HG02798 (cell line): ENCODE data around the gene POLR1E.
"Not testable (repeated sequence)": the region's sequence is repeated elsewhere in the genome, so short reads cannot be mapped to it uniquely, and the experiment has no call there.

ENCODE experiments used
- ATAC-seq: cut with Tn5 transposase; IDR thresholded peaks from one replicate; pipeline ENCODE4 v1.9.1; 2021; ENCODE audit warnings: mild to moderate bottlenecking; ENCODE audit not compliant: unreplicated experiment, poor library complexity

POLR1E gene

GRCh38 chr9:37464426-37465248, 21.1 kb upstream of the POLR1E start:
- peak; percentile 39 for ATAC-seq

DNA sequence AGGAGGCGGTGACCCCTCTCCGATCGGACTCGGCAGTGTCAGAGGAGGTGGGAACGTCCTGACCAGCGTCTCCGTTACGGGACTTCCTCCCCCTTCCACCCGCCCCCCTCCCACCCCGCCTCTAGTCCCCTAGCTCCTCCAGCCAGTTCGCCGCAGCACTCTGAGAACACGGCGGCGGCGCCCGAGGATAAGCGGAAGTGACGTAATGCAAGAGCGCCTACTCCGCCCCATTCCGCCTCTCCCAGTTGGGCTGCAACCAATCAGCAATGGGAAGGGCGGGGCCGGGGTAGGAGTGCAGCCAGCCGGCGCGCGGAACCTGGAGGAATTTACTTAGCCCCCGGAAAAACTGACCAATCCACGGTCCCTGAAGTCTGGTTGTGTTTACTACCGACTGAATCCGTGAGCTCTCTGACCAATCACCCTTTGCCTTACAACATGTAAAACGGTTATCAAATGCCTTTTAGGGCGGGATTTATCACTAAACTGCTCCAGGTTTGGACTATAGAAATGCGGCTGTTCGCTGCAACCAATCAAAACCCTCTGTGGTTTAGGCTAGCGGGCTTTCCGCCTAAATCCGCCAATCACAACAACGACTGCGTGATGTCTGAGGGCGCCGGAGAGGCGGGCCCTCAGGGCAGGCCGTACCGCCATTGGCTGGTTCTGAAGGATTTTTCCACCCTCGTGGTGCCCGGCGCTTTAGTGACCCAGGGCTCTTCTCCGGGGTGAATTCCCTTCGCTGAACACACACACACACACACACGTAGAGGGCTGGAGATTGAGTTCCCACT, 20.3 kb upstream of the POLR1E start, which contains the start of gene ZBTB5:
Gene ZBTB5, minus strand, starts transcription at position 202 of the 788 bp plus-strand sequence. CDS start 22,899 bp downstream, outside the sequence.
- ATAC-seq: peak; percentile 86

DNA sequence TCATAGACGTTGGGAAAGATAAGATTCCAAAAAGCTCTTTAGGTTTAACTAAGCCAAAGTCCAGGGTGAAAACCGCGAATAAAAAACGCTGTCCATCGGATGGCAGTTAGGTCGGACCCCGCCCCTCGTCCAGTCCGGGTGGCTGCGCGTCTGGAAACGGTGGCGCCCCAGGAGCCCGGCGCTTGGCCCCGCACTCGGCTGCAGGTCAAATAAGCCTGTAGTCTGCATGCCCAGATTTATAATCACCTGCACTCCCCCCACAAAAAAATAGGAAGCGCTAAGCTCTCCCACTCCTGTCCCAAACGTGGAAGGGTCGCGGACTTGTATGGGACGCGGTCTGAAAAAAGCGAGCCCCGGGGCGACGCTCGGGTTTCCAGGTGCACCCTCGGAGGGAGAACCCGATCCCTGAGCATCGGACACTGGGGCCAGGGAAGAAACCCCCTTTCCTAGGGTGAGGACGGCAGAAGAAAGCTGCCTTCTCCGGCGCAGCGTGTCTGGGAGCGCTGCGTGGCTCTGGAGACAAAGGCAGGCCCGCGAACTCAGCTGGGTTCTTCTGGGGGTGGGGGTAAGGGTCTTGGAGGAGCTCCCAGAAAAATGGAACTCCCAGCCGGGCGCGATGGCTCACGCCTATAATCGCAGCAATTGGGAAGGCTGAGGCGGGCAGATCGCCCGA, 19.6 kb upstream of the POLR1E start:
- peak; percentile 4 for ATAC-seq

DNA sequence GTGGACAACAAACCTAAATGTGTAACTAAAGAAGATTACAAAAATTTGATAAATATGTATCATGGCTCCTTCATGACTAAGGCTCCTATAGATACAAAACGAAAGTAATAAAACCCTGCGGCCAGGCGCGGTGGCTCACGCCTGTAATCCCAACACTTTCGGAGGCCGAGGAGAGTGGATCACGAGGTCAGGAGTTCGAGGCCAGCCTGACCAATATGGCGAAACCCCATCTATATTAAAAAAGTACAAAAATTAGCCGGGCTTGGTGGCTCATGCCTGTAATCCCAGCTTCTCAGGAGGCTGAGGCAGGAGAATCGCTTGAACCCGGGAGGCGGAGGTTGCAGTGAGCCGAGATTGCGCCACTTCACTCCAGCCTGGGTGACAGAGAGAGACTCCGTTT, 18.2 kb upstream of the POLR1E start:
- ATAC-seq: not testable (repeated sequence)

DNA sequence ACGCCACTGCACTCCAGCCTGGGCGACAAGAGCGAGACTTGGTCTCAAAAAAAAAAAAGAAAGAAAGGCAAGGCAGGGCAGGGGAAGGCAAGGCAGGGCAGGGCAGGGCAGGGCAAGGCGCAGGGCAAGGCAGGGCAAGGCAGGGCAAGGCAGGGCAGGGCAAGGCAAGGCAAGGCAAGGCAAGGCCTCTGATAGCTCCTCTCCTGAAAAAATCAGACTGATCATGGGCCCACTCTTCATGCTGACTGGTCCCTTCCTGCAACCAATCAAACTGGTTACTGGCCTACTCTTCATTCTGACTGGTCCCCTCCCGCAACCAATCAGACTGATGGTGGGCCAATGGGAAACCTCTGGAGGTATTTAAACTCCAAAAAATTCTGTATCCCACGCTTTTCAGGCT, 17.1 kb upstream of the POLR1E start:
- ATAC-seq: no peak

GRCh38 chr9:37471942-37472684, 13.6 kb upstream of the POLR1E start:
- no peak for ATAC-seq

GRCh38 chr9:37473982-37474381, 11.8 kb upstream of the POLR1E start:
- not testable (repeated sequence) for ATAC-seq

DNA sequence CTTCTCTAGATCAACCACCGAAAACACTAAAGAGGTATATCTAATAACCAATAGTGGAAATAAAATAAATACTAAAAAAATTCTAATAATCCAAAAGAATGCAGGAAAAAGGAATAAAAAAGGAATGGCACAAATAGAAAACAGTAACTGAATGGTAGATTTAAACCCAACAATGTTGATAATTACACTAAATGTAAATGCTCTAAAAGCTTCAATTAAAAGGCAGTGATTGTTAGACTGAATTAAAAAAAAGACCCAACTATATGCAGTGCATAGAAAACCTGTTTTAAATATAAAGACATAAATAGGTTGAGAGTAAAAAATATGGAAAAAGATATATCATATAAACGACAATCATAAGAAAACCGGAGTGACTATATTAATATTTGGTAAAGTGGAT, 11.3 kb upstream of the POLR1E start:
- no peak for ATAC-seq

GRCh38 chr9:37476930-37477329, 8.8 kb upstream of the POLR1E start:
- no peak for ATAC-seq

DNA sequence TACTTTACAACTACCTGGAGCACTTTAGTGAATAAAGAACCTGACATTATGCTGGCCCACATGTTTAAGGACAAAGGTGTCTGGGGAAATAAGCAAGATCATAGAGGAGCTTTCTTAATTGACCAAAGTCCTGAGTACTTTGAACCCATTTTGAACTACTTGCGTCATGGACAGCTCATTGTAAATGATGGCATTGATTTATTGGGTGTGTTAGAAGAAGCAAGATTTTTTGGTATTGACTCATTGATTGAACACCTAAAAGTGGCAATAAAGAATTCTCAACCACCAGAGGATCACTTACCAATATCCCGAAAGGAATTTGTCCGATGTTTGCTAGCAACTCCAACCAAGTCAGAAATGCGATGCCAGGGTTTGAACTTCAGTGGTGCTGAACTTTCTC, 8.3 kb upstream of the POLR1E start:
- ATAC-seq: not testable (repeated sequence)

DNA sequence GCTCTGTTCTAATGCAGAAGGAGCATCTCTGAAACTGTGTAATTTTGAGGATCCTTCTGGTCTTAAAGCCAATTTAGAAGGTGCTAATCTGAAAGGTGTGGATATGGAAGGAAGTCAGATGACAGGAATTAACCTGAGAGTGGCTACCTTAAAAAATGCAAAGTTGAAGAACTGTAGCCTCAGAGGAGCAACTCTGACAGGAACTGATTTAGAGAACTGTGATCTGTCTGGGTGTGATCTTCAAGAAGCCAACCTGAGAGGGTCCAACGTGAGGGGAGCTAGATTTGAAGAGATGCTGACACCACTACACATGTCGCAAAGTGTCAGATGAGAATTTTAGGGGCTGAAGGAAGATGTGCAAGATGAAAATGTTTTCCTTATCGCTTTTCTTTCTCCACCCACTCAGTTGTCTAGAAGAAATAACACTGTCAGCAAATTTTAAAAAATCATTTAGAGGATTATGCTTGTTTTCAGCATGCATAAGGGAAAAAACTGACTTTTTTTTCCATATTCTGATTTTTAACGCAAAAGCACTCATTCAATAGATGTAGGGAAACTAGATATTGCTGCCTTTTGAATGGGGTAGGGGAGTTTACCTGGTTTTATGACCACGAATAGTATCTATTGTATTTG, 7.6 kb upstream of the POLR1E start:
- ATAC-seq: not testable (repeated sequence)

DNA sequence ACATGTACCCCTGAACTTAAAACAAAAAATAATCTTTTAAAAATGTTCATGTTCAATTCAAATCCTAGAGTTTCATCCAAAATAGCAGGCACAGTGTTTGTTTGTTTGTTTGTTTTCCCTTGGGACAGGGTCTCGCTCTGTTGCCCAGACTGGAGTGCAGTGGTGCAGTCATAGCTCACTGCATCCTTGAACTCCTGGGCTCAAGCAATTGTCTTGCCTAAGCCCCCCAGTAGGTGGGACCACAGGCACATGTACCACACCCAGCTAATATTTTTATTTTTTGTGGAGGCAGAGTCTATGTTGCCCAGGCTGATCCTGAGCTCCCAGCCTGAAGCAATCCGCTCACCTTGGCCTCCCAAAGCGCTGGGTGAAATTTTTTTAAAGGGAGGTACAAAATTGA, 5.0 kb upstream of the POLR1E start:
- ATAC-seq: no peak

- no peak for ATAC-seq
These were observed 488 bp downstream of the POLR1E start for GRCh38 chr9:37486256-37486615.

DNA sequence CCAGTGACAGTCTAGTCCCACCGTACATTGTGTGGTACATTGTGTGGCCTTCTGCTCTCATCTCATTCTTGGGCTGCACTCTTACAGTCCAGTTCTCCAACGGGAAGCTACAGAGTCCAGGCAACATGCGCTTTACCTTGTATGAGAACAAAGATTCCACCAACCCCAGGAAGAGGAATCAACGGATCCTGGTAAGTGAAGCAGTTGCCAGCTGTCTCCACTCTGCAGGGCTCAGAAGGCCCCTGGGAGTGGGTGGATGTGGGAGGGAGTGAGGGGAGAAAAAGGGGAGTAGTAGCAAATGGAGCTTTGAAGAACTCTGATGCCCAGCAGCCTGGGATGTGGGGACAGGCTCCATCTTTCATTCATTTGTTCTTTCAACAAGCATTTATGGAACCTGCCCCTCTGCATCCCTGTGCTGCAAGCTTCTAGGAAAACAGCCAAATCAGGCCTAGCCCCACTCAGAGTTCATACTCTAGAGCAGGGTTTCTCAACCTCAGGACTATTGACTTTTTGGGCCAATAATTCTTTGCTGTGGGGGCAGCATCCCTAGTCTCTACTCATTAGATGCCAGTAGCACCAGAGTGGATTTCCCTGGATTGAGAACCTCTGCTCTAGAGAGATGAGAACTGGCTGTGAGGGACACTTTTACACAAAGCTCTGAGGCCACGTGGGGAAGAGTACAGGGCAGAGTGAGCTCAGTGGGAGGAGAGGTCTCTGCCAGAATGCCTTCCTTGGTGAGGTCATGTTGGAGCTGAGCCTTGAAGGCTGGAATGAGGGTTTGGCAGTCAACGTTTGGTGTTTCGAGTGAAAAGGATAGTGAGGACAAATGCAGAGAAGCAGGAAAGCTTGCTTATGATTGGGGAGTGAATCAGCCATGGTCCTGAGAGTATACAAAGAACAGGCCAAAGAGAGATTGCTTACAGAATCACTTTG, 1.1 kb downstream of the POLR1E start:
- ATAC-seq: no peak

DNA sequence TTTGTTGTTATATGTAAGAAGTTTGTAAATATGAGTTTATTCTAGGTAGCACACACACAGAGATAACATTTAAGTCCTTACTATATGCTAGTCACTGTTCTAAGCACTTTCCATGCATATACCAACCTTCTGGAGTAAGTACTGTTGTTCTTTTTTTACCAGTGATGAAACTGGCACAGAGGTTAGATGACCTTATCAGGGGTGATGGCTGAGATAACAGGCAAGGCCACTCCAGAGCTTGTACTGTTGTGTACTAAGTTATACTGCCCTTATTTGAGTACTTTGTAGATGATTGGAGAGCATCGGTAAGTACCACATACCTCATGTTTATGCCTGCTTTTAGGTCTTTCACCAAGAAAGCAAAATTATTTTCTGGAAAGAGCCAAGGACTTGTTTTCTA, 6.2 kb downstream of the POLR1E start:
- ATAC-seq: no peak

GRCh38 chr9:37495571-37495970, 9.8 kb downstream of the POLR1E start:
- no peak for ATAC-seq

DNA sequence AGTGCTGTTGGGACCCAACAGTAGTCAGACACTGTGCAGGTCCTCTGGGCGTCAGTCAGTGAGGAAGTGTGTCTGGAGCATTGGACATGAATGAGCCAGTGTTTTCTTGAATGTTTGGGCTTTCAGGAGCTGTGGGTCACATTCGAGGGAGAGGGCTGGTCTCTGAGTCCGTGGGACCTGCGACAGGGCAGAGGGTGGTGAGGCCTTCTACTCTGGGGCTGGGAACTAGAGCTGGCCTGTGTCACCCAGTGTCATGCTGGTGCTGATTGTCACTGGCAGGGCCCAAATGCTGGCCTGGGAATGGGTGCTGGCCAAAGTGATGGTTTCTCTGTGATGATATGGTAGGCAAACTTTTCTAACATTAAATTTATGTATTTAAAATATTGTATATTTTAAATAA, 10.3 kb downstream of the POLR1E start:
- ATAC-seq: no peak

- no peak for ATAC-seq
These were observed 11.6 kb downstream of the POLR1E start for GRCh38 chr9:37497320-37497719.

DNA sequence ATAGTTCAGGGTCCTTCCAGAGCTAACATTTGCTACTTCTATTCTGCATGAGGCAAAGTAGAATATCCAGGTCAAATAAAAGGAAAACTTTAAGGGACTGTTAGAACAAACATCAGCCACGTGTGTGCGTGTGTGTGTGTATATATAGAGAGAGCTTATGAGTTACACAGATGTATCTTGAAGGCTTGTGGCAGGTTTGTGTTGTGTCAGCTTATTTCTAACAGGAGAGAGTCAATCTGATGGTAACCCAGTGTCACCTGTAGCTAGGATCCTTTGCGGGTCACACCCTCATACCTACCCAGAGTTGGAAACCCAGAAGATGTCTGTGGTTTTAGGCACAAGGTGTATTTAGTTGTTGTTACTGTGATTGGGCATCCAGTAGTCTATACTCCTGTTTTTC, 12.7 kb downstream of the POLR1E start:
- ATAC-seq: no peak
